Lower lobe of right lung (tissue), 2 donors: ENCODE data around the gene TSNAXIP1. TPM values are rescaled to one million over a fixed set of nuclear protein-coding genes. Genes with fewer than 3 reads are reported as not detected.

ENCODE experiments used
- ATAC-seq, 2 donors: fragments of 200-7000 bp; cut with Tn5 transposase; one replicate each; pipeline ENCODE4 v1.9.1; 2020 to 2022; ENCODE audit warnings: mild to moderate bottlenecking in 2 of 2, moderate library complexity in 2 of 2
- DNase-seq: peaks from one replicate; pipeline ENCODE4 v3.0.0-alpha.2; 2020
- H3K27ac ChIP-seq: fragments of 200-600 bp; one replicate; pipeline ENCODE4 v1.8.0; 2022
- H3K27me3 ChIP-seq: fragments of 200-600 bp; one replicate; pipeline ENCODE4 v1.8.0; 2022; ENCODE audit warnings: low read depth
- H3K36me3 ChIP-seq: fragments of 200-600 bp; one replicate; pipeline ENCODE4 v1.8.0; 2022; ENCODE audit warnings: mild to moderate bottlenecking
- H3K4me1 ChIP-seq: fragments of 200-600 bp; one replicate; pipeline ENCODE4 v1.8.0; 2022
- H3K4me3 ChIP-seq: fragments of 200-600 bp; one replicate; pipeline ENCODE4 v1.8.0; 2022; ENCODE audit warnings: mild to moderate bottlenecking
- H3K9me3 ChIP-seq: fragments of 200-600 bp; one replicate; pipeline ENCODE4 v1.8.0; 2022
- CTCF ChIP-seq: fragments of 200-600 bp; IDR thresholded peaks from one replicate; pipeline ENCODE4 v1.8.0; 2022; ENCODE audit warnings: antibody characterized with exemption, mild to moderate bottlenecking
- intact Hi-C: fragments of 100-400 bp; cut with DNase I; formaldehyde crosslinking; loops from one replicate; pipeline ENCODE4 v1.11.0; 2022
- total RNA-seq: library from RNA; stranded (reverse); fragmentation: NEBNext Ultra II Directional; extraction: Animal tissue kit (Norgen Biotek cat#: 25700); gene quantifications from one replicate; pipeline ENCODE4 v1.2.1, GENCODE V29; 2021
- donor health status: DM: no; HTN: yes; CAD: no; lungs with severe emphysema.

Gene TSNAXIP1
- total RNA-seq, 1 donor from 2014 or later = 3.5 TPM

DNA sequence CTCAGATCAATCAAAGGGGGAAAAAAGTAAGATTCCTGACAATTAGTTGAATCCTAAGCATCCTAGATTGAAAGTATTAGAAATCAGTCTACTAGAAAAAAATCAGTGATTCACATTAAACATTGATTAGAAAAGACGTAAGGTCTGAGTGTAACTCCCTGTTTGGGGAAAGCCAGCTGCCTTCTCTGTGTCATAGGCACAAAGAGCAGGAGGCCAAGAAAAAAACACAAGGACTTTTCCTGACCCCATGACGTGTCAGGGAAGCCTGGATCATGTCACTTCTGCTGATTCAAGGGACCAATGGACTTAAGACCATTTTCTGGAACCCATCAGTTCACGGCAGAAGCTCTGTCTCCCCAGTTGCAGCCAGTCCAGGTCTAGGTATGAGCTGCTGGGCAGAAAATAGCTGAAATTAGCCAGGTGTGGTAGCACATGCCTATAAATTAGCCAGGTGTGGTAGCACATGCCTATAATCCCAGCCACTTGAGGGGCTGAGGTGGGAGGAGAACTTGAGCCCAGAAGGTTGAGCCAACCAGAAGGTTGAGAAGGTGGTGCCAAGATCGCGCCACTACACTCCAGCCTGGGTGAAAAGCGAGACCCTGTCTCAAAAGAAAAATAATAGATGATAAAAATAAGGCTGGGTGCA lies 36.2 kb upstream of the TSNAXIP1 start:
- H3K27me3 ChIP-seq = no peaks in the 10 kb centered on the region
- H3K4me1 ChIP-seq = peaks cover 21% of the 10 kb centered on the region
- no peak for ATAC-seq
- no peak overlapping the region for H3K4me3 ChIP-seq
- TF ChIP-seq CTCF = no peak
- H3K36me3 ChIP-seq = peaks cover 34% of the 10 kb centered on the region
- no peaks in the 10 kb centered on the region for H3K9me3 ChIP-seq
- intact Hi-C loops = no loop called here
- no peak for DNase-seq
- H3K27ac ChIP-seq = no peak overlapping the region

GRCh38 chr16:67773099-67773498 lies 33.6 kb upstream of the TSNAXIP1 start:
- TF ChIP-seq CTCF = no peak
- Histone ChIP-seq H3K36me3 (peaks cover 25% of the 10 kb centered on the region), H3K27me3 (no peaks in the 10 kb centered on the region), H3K4me3 (no peak overlapping the region), H3K27ac (no peak overlapping the region), H3K4me1 (peaks cover 21% of the 10 kb centered on the region), H3K9me3 (no peaks in the 10 kb centered on the region)
- DNase-seq = no peak
- no peak for ATAC-seq
- intact Hi-C loops = no loop called here

DNA sequence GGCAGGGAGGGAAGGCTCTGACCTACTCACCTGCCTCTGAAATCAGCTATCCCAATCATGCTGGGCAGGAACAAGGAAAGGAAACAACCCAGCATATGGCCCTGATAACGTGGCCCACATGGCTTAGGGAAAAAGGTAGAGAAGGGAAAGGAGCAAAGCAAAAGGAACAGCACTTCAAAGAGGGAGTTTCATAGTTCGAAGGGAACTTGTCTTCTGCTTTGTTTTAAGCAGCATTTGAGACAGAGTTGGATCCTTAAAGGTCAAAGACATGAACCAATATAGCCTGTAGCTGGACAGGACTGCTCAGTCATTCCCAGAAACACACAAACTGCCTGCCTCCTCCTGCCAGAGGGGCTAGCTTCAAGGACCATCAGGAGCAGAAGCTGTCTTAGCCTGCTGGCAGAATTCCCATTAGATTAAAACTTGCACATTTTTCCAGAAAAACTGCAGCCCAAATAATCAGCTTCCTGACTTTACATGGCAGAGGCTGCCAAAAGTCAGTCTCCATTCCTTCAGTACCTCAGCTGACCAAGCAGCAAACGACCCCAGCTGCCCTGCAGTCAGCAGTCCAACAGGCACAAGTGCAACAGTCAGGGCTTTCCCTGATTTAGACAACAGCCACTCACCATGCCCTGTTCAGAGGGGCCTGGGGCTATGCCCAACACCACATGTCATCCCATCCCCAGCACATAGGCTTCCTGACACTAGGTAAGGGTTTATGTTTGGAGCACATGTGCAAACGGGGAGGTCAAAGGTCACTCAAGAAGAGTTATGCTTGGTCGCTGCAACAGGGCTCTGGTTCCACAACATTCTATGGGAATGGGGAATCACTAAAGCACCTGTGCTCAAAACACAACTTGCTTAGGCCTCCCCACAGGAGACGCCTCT lies 32.9 kb upstream of the TSNAXIP1 start:
- TF ChIP-seq CTCF = no peak
- Histone ChIP-seq H3K4me1 (peaks cover 21% of the 10 kb centered on the region), H3K36me3 (peaks cover 20% of the 10 kb centered on the region), H3K9me3 (no peaks in the 10 kb centered on the region), H3K4me3 (no peak overlapping the region), H3K27me3 (no peaks in the 10 kb centered on the region), H3K27ac (no peak overlapping the region)
- intact Hi-C loops = no loop called here
- no peak for DNase-seq
- no peak for ATAC-seq

GRCh38 chr16:67774457-67774853 lies 32.2 kb upstream of the TSNAXIP1 start:
- no peak overlapping the region for H3K4me3 ChIP-seq
- intact Hi-C loops = no loop called here
- no peaks in the 10 kb centered on the region for H3K9me3 ChIP-seq
- H3K27me3 ChIP-seq = no peaks in the 10 kb centered on the region
- H3K36me3 ChIP-seq = peaks cover 19% of the 10 kb centered on the region
- no peak for TF ChIP-seq CTCF
- H3K4me1 ChIP-seq = peaks cover 21% of the 10 kb centered on the region
- no peak overlapping the region for H3K27ac ChIP-seq
- DNase-seq (no peak), ATAC-seq (no peak)

GRCh38 chr16:67775273-67775672 lies 31.4 kb upstream of the TSNAXIP1 start:
- peaks cover 14% of the 10 kb centered on the region for H3K36me3 ChIP-seq
- H3K4me1 ChIP-seq = peaks cover 28% of the 10 kb centered on the region
- no peaks in the 10 kb centered on the region for H3K27me3 ChIP-seq
- ATAC-seq (no peak), DNase-seq (no peak)
- intact Hi-C loops = no loop called here
- no peak for TF ChIP-seq CTCF
- no peaks in the 10 kb centered on the region for H3K9me3 ChIP-seq
- no peak overlapping the region for H3K27ac ChIP-seq
- no peak overlapping the region for H3K4me3 ChIP-seq
